ENCODE results near the gene PDE5A.

DNA sequence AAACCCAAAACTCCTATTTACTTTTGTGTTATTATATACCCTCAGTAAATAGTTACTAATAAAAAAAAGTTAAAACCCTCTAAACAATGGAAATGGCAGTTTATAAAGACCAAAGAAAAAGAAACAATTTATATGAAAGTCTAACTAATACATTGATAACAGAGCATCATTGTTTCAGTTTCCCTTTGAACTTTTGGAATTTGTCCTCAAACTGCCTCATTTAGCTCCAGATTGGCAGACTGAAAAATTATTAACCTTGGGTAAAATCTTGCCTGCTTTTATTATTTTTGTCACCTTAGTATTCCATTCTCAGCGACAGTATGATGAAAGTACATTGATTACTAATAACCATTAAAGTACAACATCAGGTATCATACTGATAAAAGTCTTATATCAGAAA is 124.0 kb downstream of the PDE5A start:
- TF ChIP-seq, protein P1, sequence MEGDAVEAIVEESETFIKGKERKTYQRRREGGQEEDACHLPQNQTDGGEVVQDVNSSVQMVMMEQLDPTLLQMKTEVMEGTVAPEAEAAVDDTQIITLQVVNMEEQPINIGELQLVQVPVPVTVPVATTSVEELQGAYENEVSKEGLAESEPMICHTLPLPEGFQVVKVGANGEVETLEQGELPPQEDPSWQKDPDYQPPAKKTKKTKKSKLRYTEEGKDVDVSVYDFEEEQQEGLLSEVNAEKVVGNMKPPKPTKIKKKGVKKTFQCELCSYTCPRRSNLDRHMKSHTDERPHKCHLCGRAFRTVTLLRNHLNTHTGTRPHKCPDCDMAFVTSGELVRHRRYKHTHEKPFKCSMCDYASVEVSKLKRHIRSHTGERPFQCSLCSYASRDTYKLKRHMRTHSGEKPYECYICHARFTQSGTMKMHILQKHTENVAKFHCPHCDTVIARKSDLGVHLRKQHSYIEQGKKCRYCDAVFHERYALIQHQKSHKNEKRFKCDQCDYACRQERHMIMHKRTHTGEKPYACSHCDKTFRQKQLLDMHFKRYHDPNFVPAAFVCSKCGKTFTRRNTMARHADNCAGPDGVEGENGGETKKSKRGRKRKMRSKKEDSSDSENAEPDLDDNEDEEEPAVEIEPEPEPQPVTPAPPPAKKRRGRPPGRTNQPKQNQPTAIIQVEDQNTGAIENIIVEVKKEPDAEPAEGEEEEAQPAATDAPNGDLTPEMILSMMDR (conservative IDR thresholded peaks at IDR 0.05), result no peak
- no peak for TF ChIP-seq EZH2 (IDR thresholded peaks at IDR 0.05; ENCODE audit: low read depth)

Measured in PC-9 (cell line).